22Rv1 (cell line): ENCODE data around the gene TBC1D22A.

Experiments used
- H3K27ac ChIP-seq: fragments of 450-650 bp; 2 replicates; pipeline ENCODE4 v1.5.1; 2017
- ZFX ChIP-seq: fragments of 450-650 bp; IDR thresholded peaks from 2 replicates; pipeline ENCODE4 v1.6.1; 2017; ENCODE audit warnings: antibody characterized with exemption, borderline replicate concordance
- TF ChIP-seq, protein P1 (sequence below): fragments of 450-650 bp; IDR thresholded peaks from 2 replicates; pipeline ENCODE4 v1.5.1; 2017; ENCODE audit warnings: mild to moderate bottlenecking

TBC1D22A gene

DNA sequence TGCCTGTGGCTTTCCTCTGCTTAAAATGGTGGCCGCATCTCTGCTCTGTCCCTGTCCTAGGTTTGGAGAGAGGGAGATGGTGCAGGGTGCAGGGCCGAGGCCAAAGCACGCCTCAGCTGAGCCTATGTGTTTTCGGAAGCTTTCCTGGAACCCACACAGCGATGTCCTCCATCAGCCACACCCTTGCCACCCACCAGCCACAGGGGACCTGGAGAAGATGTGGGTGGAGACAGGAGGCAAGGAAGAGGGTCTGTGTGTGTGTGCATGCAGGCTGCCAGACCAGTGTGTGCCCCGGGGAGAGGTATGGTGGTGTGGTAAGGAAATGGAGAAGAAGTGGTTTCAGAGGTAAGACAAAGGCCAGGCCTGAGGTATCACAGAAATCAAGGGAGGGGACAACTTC, 155.7 kb downstream of the TBC1D22A start:
- TF ChIP-seq, protein P1, sequence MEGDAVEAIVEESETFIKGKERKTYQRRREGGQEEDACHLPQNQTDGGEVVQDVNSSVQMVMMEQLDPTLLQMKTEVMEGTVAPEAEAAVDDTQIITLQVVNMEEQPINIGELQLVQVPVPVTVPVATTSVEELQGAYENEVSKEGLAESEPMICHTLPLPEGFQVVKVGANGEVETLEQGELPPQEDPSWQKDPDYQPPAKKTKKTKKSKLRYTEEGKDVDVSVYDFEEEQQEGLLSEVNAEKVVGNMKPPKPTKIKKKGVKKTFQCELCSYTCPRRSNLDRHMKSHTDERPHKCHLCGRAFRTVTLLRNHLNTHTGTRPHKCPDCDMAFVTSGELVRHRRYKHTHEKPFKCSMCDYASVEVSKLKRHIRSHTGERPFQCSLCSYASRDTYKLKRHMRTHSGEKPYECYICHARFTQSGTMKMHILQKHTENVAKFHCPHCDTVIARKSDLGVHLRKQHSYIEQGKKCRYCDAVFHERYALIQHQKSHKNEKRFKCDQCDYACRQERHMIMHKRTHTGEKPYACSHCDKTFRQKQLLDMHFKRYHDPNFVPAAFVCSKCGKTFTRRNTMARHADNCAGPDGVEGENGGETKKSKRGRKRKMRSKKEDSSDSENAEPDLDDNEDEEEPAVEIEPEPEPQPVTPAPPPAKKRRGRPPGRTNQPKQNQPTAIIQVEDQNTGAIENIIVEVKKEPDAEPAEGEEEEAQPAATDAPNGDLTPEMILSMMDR, result no peak
- TF ChIP-seq ZFX, result no peak
- H3K27ac ChIP-seq, result no peak overlapping the region

DNA sequence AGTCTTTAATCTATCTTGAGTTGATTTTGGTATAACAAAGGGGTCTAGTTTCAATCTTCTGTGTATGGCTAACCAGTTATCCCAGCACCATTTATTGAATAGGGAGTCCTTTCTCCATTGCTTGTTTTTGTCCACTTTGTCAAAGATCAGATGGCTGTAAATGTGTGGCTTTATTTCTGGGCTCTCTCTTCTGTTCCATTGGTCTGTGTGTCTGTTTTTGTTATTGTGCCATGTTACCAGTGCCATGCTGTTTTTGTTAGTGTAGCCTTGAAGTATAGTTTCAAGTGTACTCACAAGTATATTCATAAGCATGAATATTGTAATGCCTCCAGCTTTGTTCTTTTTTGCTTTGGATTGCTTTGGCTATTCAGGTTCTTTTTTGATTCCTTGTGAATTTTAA, 159.6 kb downstream of the TBC1D22A start:
- no peak overlapping the region for H3K27ac ChIP-seq
- no peak for TF ChIP-seq ZFX
- TF ChIP-seq, protein P1, result no peak

DNA sequence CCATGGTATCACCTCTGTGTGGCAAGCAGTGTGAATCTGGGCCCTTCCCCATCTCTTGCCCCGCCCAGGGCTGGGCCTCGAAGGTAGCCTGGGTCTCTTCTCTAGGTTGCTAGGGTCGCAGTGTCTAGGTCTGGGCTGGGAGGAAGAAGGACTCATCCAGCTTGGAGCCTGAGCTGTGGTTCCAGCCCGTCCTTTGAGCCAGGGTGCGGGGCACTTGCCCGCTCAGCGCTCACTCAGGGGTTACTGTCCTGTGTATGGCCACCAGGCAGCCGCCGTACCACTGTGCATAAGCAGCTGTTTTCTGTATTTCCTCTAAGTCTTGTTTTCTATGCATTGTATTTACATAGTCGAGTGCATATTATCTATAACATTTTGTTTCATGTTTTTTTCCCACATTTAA, 160.9 kb downstream of the TBC1D22A start:
- H3K27ac ChIP-seq, result no peak overlapping the region
- TF ChIP-seq ZFX, result no peak
- TF ChIP-seq, protein P1, result no peak

DNA sequence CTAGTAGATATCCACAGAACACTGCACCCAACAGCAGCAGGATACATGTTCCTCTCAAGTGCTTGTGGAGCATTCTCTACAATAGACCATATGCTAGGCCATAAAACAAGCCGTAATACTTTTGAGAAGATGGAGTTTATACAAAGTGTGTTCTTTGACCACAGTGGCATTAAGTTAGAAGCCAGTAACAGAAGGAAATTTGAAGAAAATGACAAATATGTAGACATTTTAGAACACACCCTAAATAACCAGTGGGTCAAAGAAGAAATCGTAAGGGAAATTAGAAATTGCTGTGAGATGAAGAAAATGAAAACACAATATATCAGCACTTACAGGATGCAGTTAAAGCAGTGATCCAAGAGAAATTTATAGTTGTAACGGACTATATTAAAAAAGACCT, 163.4 kb downstream of the TBC1D22A start:
- TF ChIP-seq, protein P1, result no peak
- TF ChIP-seq ZFX, result no peak
- H3K27ac ChIP-seq, result no peak overlapping the region

DNA sequence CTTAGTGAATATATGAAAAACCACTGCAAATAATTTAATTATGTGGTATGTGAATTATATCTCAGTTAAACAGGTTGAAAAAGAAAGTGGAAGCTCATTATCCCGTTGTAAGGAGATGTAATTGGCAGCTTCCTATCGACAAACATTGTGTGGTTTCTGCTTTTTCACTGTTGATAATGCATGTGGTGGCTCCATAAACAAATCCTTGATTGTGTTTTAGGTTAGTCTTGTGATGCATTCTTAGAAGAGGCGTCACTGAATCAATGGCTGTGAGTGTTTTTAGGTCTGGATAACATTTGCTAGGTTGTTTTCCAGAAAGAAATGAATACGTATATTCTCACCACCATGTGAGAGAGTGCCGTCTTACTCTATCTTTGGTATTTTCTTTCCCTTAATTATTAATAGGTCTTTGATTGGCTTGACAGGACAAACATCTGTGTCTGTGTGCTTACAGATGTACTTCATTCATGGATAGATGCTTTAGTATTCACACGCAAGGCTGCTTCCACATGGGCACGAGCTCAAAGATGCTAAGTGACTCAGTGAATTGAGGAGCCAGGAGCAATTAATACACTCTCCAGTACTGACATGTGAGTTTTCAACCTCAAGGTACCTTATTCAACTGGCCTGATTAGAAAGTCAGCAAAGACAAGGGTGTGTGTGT, 166.7 kb downstream of the TBC1D22A start:
- H3K27ac ChIP-seq, result no peak overlapping the region
- no peak for TF ChIP-seq ZFX
- TF ChIP-seq, protein P1, result no peak

DNA sequence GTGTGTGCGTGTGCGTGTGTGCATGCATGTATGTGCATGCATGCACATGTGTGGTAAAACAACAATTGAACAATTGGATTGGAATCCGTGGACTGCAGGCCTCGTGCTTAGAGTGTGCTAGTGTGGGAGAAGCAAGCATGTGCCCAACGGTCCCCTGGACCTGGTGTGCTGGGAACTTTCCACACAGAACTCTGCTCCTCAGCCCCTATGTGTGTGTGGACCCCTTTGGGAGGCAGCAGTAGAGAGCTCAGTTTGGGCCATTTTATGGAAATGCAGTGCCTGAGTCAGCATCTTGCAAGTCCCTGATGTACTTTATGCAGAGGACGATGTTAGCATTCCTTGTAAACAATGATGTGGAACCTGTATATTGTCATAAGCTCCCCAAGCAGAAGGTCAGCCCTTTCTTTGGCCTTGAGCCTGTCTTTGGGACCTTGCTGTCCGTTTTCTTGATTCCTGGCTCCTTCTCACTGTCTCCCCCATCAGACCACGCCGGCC, 167.3 kb downstream of the TBC1D22A start:
- no peak overlapping the region for H3K27ac ChIP-seq
- TF ChIP-seq, protein P1, result no peak
- no peak for TF ChIP-seq ZFX

DNA sequence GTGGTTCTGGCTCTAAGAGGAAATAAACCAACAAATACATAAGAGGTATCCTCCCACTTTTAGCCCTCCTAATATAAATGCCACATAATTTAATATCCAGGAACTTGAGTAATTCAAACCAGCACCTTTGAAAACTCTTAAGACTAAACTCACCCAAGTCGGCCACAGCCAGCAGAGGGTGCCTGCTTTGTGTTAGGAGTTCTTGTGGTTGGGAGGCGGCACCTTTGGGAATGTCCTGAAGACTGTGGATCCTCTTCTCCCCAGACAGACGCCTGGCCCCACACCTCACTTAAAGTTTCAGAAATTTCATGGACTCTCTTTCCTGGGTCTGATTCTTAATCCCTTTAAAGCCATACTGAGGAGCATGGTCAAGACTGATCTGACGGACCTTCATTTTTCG, 169.0 kb downstream of the TBC1D22A start:
- TF ChIP-seq, protein P1, result no peak
- no peak overlapping the region for H3K27ac ChIP-seq
